B cell (primary cell): Measurements from ENCODE around the gene PIP4K2C. TPM values are rescaled to one million over a fixed set of nuclear protein-coding genes. Genes with fewer than 3 reads are reported as not detected.

ENCODE experiments used
- ATAC-seq: fragments of 200-7000 bp; cut with Tn5 transposase; one replicate; pipeline ENCODE4 v1.10.0; 2021; ENCODE audit warnings: low read depth, mild to moderate bottlenecking, moderate number of reproducible peaks, moderate library complexity
- CTCF ChIA-PET: fragments of 350-600 bp; sonication (Branson Sonifier 250); formaldehyde crosslinking; loops from one replicate; lab custom pipeline; 2021; ENCODE audit warnings: antibody characterized with exemption, inconsistent platforms; lab: Charles Lee
- POLR2A ChIA-PET: fragments of 350-600 bp; sonication (Branson Sonifier 250); formaldehyde crosslinking; loops from one replicate; lab custom pipeline; 2021; ENCODE audit warnings: antibody characterized with exemption; lab: Charles Lee
- DNase-seq: peaks from one replicate; pipeline ENCODE4 v3.0.0; 2013
- H2AFZ ChIP-seq: 2 replicates; pipeline ENCODE4 v1.6.1; 2012; ENCODE audit warnings: mild to moderate bottlenecking, low read depth, low read length; ENCODE audit not compliant: insufficient read depth, poor library complexity, severe bottlenecking
- H3K27ac ChIP-seq, 2 donors: 1 replicate in 1 of 2; 2 replicates in 1 of 2; pipeline ENCODE4 v1.5.1; 2012 to 2013; ENCODE audit warnings: low read length in 2 of 2, mild to moderate bottlenecking in 2 of 2, moderate library complexity in 1 of 2
- H3K27me3 ChIP-seq, 4 experiments: fragments of 200-600 bp in 1 of 4; sonication (generic) in 1 of 4; replicated peaks in 1 of 4; 1 replicate in 2 of 4; 2 replicates in 2 of 4; pipeline versions ENCODE4 v1.6.1 to v1.7.0; 2013 to 2016; ENCODE audit warnings: low read length in 3 of 4, mild to moderate bottlenecking in 2 of 4, mixed read lengths in 1 of 4, moderate library complexity in 1 of 4; ENCODE audit not compliant: insufficient read depth in 4 of 4, control insufficient read depth in 3 of 4; ENCODE audit errors: control extremely low read depth in 1 of 4
- H3K36me3 ChIP-seq, 2 experiments: replicated peaks in 1 of 2; 1 replicate in 1 of 2; 2 replicates in 1 of 2; pipeline versions ENCODE4 v1.6.1 to v1.7.1; 2013; ENCODE audit warnings: low read length in 1 of 2; ENCODE audit not compliant: insufficient read depth in 2 of 2, control insufficient read depth in 1 of 2; ENCODE audit errors: control extremely low read depth in 1 of 2, extremely low read depth in 1 of 2
- H3K4me1 ChIP-seq, 2 donors: fragments of 200-600 bp in 1 of 2; sonication (generic) in 1 of 2; 1 replicate in 1 of 2; 2 replicates in 1 of 2; pipeline versions ENCODE4 v1.5.1 to v1.6.1; 2013 to 2017; ENCODE audit warnings: low read length in 2 of 2; ENCODE audit not compliant: control insufficient read depth in 2 of 2, insufficient read depth in 2 of 2
- H3K4me2 ChIP-seq: replicated peaks from 2 replicates; pipeline ENCODE3; 2012; ENCODE audit warnings: mild to moderate bottlenecking, low read depth, low read length; ENCODE audit not compliant: poor library complexity, severe bottlenecking
- H3K4me3 ChIP-seq, 5 experiments: fragments of 200-600 bp in 1 of 5; sonication (generic) in 1 of 5; 1 replicate in 3 of 5; 2 replicates in 2 of 5; pipeline versions ENCODE4 v1.5.1 to v1.7.0; 2011 to 2016; ENCODE audit warnings: low read length in 4 of 5, mild to moderate bottlenecking in 4 of 5, low read depth in 2 of 5, control low read depth in 1 of 5, moderate library complexity in 1 of 5; ENCODE audit not compliant: insufficient read depth in 1 of 5; ENCODE audit errors: control extremely low read depth in 1 of 5, extremely low read depth in 1 of 5
- H3K79me2 ChIP-seq: fragments of 200-600 bp; sonication (generic); one replicate; pipeline ENCODE4 v1.6.0; 2016; ENCODE audit warnings: low read length; ENCODE audit not compliant: control insufficient read depth, insufficient read depth
- H3K9ac ChIP-seq: fragments of 200-600 bp; sonication (generic); 2 replicates; pipeline ENCODE4 v1.6.1; 2017; ENCODE audit warnings: mild to moderate bottlenecking, low read length, moderate library complexity
- H3K9me3 ChIP-seq, 3 donors: one replicate each; pipeline versions ENCODE4 v1.6.1 to v1.7.1; 2013; ENCODE audit warnings: low read length in 2 of 3; ENCODE audit not compliant: control insufficient read depth in 2 of 3, insufficient read depth in 1 of 3; ENCODE audit errors: control extremely low read depth in 1 of 3
- H4K20me1 ChIP-seq: 2 replicates; pipeline ENCODE4 v1.6.0; 2012; ENCODE audit warnings: mild to moderate bottlenecking, low read length; ENCODE audit not compliant: insufficient read depth, control insufficient read depth, poor library complexity, severe bottlenecking
- H3K27ac Mint-ChIP-seq: one replicate; pipeline ENCODE4 v1.8.0; 2021; ENCODE audit warnings: mixed read lengths
- H3K27me3 Mint-ChIP-seq: one replicate; pipeline ENCODE4 v1.8.0; 2021; ENCODE audit warnings: mixed read lengths
- H3K4me1 Mint-ChIP-seq: one replicate; pipeline ENCODE4 v1.8.0; 2021; ENCODE audit warnings: mixed read lengths
- H3K4me3 Mint-ChIP-seq: one replicate; pipeline ENCODE4 v1.8.0; 2021; ENCODE audit warnings: mixed read lengths
- H3K9me3 Mint-ChIP-seq: one replicate; pipeline ENCODE4 v1.8.0; 2022; ENCODE audit warnings: mixed read lengths; ENCODE audit not compliant: insufficient read depth
- EZH2 ChIP-seq: IDR thresholded peaks from 2 replicates; pipeline ENCODE4 v1.6.1; 2012; ENCODE audit warnings: borderline replicate concordance, low read depth, mild to moderate bottlenecking, moderate library complexity, low read length; ENCODE audit not compliant: insufficient read depth, poor library complexity, severe bottlenecking
- WGBS: methylation state at CpG from one replicate; pipeline ENCODE4 v1.1.5; 2013; ENCODE audit warnings: missing lambda C conversion rate; ENCODE audit not compliant: insufficient coverage; 5-methylcytosine and 5-hydroxymethylcytosine counted together
- intact Hi-C: fragments of 100-400 bp; cut with micrococcal nuclease; formaldehyde crosslinking; loops from one replicate; pipeline ENCODE4 v1.10.0; 2022
- polyA plus RNA-seq: library from polyadenylated mRNA; depleted of rRNA; stranded (reverse); fragments of >200 nt; gene quantifications from 2 replicates; pipeline ENCODE4 v1.2.3, GENCODE V29; 2012
- total RNA-seq, 2 donors: library from RNA; stranded (reverse); fragments of 120-200 nt in 1 of 2; gene quantifications; 1 replicate in 1 of 2; 2 replicates in 1 of 2; pipeline versions ENCODE4 v1.2.3 to v1.2.4, GENCODE V29; 2013 to 2022
- TF ChIP-seq, protein P1 (sequence below): fragments of 200-600 bp; IDR thresholded peaks from one replicate; pipeline ENCODE4 v1.8.0; 2022; ENCODE audit warnings: antibody characterized with exemption, mild to moderate bottlenecking

Gene PIP4K2C
- total and polyA plus RNA-seq, 2 donors (not counting 1 experiment from before 2014, with no cell fraction given): 20.1 to 21.3 TPM

DNA sequence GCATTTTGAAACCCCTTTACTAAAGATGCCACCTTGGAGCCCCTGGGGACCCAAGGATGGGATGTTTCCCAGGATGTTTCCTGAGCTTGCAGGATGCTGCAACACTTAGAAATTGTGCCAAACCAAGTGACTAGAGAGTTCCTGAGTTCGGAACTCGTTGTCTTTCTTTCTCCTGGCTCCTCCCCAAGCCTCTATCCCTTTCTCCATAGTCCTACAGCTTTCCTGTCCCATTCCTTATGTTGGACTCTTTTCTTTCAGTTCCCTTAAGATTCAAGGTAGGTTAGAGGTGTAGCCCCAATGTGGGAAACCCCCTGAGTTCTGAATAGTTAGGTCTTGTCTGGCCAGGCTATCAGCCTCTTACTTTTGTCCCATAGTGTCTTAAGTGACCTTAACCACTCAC lies 42.5 kb upstream of the PIP4K2C start:
- Histone ChIP-seq H4K20me1 (no peaks in the 10 kb centered on the region), H3K9me3 (peaks cover 0 to 4% (median 0%) of the 10 kb centered on the region in 3 donors), H3K79me2 (peaks cover 19% of the 10 kb centered on the region), H3K9ac (no peak overlapping the region), H3K4me3 (no peak overlapping the region), H3K4me2 (no peak overlapping the region), H3K27ac (no peak overlapping the region), H2AFZ (no peak overlapping the region), H3K36me3 (no peaks in the 10 kb centered on the region), H3K4me1 (peaks cover 20 to 27% of the 10 kb centered on the region in 2 donors), H3K27me3 (peaks cover 0 to 27% (median 10%) of the 10 kb centered on the region in 4 experiments)
- DNase-seq: no peak
- 60% methylated on average over 1 of the region's 2 CpGs for WGBS
- Mint-ChIP-seq H3K4me3 (peak overlapping the region; percentile 59), H3K9me3 (no peaks in the 10 kb centered on the region), H3K27me3 (peaks cover 22% of the 10 kb centered on the region), H3K27ac (no peak overlapping the region), H3K4me1 (peaks cover 48% of the 10 kb centered on the region)
- intact Hi-C loops: no loop called here
- no peak for TF ChIP-seq EZH2
- TF ChIP-seq, protein P1, sequence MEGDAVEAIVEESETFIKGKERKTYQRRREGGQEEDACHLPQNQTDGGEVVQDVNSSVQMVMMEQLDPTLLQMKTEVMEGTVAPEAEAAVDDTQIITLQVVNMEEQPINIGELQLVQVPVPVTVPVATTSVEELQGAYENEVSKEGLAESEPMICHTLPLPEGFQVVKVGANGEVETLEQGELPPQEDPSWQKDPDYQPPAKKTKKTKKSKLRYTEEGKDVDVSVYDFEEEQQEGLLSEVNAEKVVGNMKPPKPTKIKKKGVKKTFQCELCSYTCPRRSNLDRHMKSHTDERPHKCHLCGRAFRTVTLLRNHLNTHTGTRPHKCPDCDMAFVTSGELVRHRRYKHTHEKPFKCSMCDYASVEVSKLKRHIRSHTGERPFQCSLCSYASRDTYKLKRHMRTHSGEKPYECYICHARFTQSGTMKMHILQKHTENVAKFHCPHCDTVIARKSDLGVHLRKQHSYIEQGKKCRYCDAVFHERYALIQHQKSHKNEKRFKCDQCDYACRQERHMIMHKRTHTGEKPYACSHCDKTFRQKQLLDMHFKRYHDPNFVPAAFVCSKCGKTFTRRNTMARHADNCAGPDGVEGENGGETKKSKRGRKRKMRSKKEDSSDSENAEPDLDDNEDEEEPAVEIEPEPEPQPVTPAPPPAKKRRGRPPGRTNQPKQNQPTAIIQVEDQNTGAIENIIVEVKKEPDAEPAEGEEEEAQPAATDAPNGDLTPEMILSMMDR: no peak
- CTCF ChIA-PET: no interaction called here
- POLR2A ChIA-PET: no interaction called here
- ATAC-seq: no peak

DNA sequence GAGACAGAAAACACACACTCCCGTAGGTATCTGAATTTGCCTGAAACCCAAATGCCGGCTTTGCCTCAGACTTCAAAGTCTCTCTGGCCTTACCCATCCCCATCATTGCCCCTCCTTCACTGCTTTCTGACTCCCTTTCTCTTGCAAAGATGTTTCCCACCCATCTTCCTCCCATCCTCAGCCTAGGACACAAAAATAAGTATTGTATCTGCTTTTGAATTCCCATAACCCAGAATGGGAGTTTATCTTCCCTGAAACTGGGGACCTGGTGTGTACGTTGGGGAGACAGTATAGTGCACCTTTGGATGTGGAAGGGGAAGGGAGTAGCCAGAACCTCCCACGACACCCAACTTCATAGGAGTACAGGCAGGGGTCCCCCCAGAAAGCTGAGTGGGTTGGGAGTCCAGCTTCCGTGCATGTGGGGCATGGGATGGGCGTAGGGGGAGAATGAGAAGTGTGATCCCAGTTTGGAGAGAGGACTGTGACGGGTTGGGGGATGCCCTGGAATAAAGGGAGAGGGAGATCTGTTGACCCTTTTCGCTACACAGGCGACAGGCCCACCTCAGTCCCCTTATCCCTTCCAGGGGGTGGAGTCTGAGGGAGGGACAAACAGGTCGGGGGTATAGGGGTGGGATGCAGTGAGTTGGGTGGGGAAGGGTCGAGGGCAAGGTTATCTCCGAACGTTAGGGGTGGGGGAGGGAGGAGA lies 41.6 kb upstream of the PIP4K2C start:
- Histone ChIP-seq H3K36me3 (no peaks in the 10 kb centered on the region), H3K4me2 (peak overlapping the region; percentile 89), H3K27me3 (peaks cover 0 to 32% (median 10%) of the 10 kb centered on the region in 4 experiments), H3K27ac (no peak overlapping the region), H4K20me1 (no peaks in the 10 kb centered on the region), H3K4me3 (peak overlapping the region in 4 of 5 experiments; percentile 33 to 66 (median 50)), H3K9me3 (peaks cover 0 to 4% (median 0%) of the 10 kb centered on the region in 3 donors), H3K9ac (peak overlapping the region; percentile 60), H3K4me1 (peaks cover 18 to 27% of the 10 kb centered on the region in 2 donors), H3K79me2 (peaks cover 19% of the 10 kb centered on the region), H2AFZ (peak overlapping the region; percentile 84)
- Mint-ChIP-seq H3K27ac (no peak overlapping the region), H3K9me3 (no peaks in the 10 kb centered on the region), H3K27me3 (peaks cover 28% of the 10 kb centered on the region), H3K4me3 (peak overlapping the region; percentile 76), H3K4me1 (peaks cover 45% of the 10 kb centered on the region)
- 51% methylated on average over 10 of the region's 13 CpGs for WGBS
- ATAC-seq (no peak), DNase-seq (no peak)
- TF ChIP-seq, protein P1: no peak
- TF ChIP-seq EZH2: no peak
- intact Hi-C loops: no loop called here
- CTCF ChIA-PET: no interaction called here
- POLR2A ChIA-PET: no interaction called here
